Transverse colon (tissue), 4 donors: Measurements from ENCODE around the gene PXT1.

ENCODE experiments used
- CTCF ChIP-seq, 5 experiments: fragments of 200-600 bp in 3 of 5; fragments of 450-650 bp in 2 of 5; sonication (generic) in 3 of 5; IDR thresholded peaks; 1 replicate in 2 of 5; 2 replicates in 3 of 5; pipeline ENCODE4 v1.5.1; 2016 to 2017; ENCODE audit warnings: antibody characterized with exemption in 5 of 5, inconsistent platforms in 3 of 5, mild to moderate bottlenecking in 2 of 5, moderate library complexity in 1 of 5
- EP300 ChIP-seq: sonication (generic); formaldehyde crosslinking; IDR thresholded peaks from one replicate; pipeline ENCODE4 v1.6.1; 2017; ENCODE audit warnings: antibody characterized with exemption, low read depth
- POLR2A ChIP-seq: fragments of 450-650 bp; IDR thresholded peaks from one replicate; pipeline ENCODE4 v1.6.1; 2016; ENCODE audit warnings: antibody characterized with exemption, mild to moderate bottlenecking, moderate library complexity
- POLR2AphosphoS5 ChIP-seq, 3 donors: sonication (generic); formaldehyde crosslinking; IDR thresholded peaks; one replicate each; pipeline ENCODE4 v1.6.1; 2016; ENCODE audit warnings: antibody characterized with exemption in 3 of 3

- TF ChIP-seq CTCF (IDR thresholded peaks at IDR 0.05): no peak
- TF ChIP-seq POLR2AphosphoS5 (IDR thresholded peaks at IDR 0.05): no peak
- no peak for TF ChIP-seq EP300
- no peak for TF ChIP-seq POLR2A
These were observed 59.0 kb downstream of the PXT1 start for GRCh38 chr6:36383606-36384005.
